Endothelial cell (in vitro differentiated cells): ENCODE measurements around the gene VAC14. TPM values are rescaled to one million over a fixed set of nuclear protein-coding genes. Genes with fewer than 3 reads are reported as not detected.

ENCODE experiments used
- DNase-seq: peaks from one replicate; pipeline ENCODE4 v3.0.0; 2021; ENCODE audit warnings: low spot score
- H3K27ac Mint-ChIP-seq: one replicate; pipeline ENCODE4 v1.8.0; 2021; ENCODE audit warnings: mixed read lengths, inconsistent platforms; ENCODE audit not compliant: unreplicated experiment
- H3K27me3 Mint-ChIP-seq: one replicate; pipeline ENCODE4 v1.8.0; 2021; ENCODE audit warnings: mild to moderate bottlenecking, moderate library complexity, mixed read lengths, inconsistent platforms; ENCODE audit not compliant: unreplicated experiment
- H3K36me3 Mint-ChIP-seq: one replicate; pipeline ENCODE4 v1.8.0; 2021; ENCODE audit warnings: mild to moderate bottlenecking, low read depth, mixed read lengths, inconsistent platforms; ENCODE audit not compliant: unreplicated experiment
- H3K4me1 Mint-ChIP-seq: one replicate; pipeline ENCODE4 v1.8.0; 2021; ENCODE audit warnings: mild to moderate bottlenecking, mixed read lengths, inconsistent platforms; ENCODE audit not compliant: unreplicated experiment
- H3K4me3 Mint-ChIP-seq: one replicate; pipeline ENCODE4 v1.8.0; 2021; ENCODE audit warnings: mild to moderate bottlenecking, mixed read lengths, inconsistent platforms; ENCODE audit not compliant: unreplicated experiment
- H3K9me3 Mint-ChIP-seq: one replicate; pipeline ENCODE4 v1.8.0; 2021; ENCODE audit warnings: mixed read lengths, inconsistent platforms; ENCODE audit not compliant: unreplicated experiment
- CTCF ChIP-seq: fragments of 200-600 bp; sonication (generic); IDR thresholded peaks from one replicate; pipeline ENCODE4 v1.5.0; 2021; ENCODE audit warnings: antibody characterized with exemption; ENCODE audit not compliant: unreplicated experiment
- total RNA-seq: library from RNA; stranded (reverse); fragmentation: NEBNext Ultra II Directional; extraction: Animal tissue kit (Norgen Biotek cat#: 25700); gene quantifications from one replicate; pipeline ENCODE4 v1.2.1, GENCODE V29; 2021; ENCODE audit not compliant: unreplicated experiment

VAC14 gene
- total RNA-seq, 1 donor from 2014 or later: 35.6 TPM

DNA sequence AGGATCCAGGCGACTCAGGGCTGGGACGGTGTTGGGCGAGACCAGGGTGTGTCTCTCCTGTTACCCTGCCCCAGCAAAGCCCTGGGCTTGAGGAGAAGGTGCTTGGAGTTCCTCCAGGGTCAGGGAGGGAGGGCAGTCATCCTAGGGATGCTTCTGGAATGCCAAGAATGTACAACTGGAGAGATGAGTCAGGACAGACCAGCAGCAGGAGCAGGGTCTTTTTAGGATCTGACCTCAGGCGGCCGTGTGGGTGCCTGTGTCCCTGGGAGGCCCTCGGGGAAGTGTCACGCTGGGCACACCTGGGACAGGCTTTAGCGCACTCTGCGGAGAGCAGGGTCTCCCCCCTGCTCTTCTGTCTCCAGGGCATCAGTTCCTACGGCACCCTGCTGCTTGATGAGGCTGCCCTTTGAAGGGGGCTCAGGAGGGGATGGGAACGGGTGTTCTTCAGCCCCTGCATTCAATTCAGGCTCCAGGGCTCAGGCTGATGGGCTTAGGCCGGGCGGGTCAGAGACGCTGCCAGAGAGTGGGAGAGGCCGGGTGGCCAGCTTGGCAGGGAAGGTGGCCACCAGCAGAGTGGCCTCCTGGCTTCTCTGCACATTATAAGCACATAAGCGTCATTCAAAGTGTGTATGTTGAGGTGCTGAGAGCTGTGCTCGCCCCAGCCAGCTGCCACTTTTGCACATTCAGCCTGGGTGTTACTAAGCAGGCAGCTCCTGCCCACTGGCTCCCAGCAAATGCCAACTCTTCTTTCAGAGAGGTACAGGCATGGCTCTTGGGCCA is 106.7 kb downstream of the VAC14 start:
- peaks cover 31% of the 10 kb centered on the region for H3K4me1 Mint-ChIP-seq

GRCh38 chr16:70692873-70693671 is 107.9 kb downstream of the VAC14 start:
- H3K4me1 Mint-ChIP-seq: peaks cover 35% of the 10 kb centered on the region
- peak overlapping the region; percentile 61 for H3K27ac Mint-ChIP-seq
- no peak for DNase-seq
- no peak for TF ChIP-seq CTCF
- peaks cover 17% of the 10 kb centered on the region for H3K27me3 Mint-ChIP-seq
- peaks cover 3% of the 10 kb centered on the region for H3K36me3 Mint-ChIP-seq
- no peaks in the 10 kb centered on the region for H3K9me3 Mint-ChIP-seq
- H3K4me3 Mint-ChIP-seq: no peak overlapping the region

More for the DNA sequence above, 106.7 kb downstream of the VAC14 start:
- Mint-ChIP-seq H3K36me3 (peaks cover 6% of the 10 kb centered on the region), H3K9me3 (no peaks in the 10 kb centered on the region), H3K4me3 (no peak overlapping the region), H3K27ac (no peak overlapping the region), H3K27me3 (peaks cover 18% of the 10 kb centered on the region)
- no peak for DNase-seq
- TF ChIP-seq CTCF: no peak

DNA sequence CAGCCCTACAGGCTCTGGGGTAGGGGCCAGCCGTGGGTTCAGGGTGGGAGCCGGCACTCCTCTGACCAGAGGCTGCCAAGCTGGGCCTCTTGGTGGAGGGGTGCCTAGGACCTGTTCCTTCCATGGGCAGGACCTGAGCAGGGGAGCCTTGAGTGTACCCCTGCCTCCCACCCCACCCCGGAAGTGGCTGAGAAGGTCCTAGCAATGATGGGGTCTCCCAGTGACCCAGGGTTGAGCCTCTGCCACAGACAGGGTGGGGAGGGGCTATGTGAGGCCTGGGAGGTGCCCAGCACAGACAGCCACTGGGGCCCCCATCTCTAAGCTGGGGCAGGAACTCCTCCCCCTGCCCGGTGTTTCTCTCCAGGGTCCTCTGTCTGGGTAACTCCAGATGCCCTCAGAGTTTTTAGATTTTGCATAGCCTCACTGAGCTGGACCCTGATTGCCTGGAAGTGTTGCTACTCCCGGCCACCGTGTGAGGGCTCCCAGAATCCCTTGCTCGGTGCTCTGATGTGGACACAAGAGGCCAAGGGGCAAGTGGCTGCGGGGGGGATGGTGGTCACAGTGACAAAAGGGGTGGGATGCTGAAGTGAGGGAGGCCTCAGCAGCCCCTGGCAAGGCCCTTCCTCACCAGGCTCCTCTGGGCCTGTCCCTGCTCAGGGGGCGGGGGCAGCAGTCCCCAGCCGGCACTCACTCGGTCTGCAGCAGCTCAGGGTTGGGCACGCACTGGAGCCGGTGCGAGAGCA is 108.7 kb downstream of the VAC14 start:
- H3K4me1 Mint-ChIP-seq: peaks cover 36% of the 10 kb centered on the region
- H3K4me3 Mint-ChIP-seq: no peak overlapping the region
- no peak for TF ChIP-seq CTCF
- H3K9me3 Mint-ChIP-seq: no peaks in the 10 kb centered on the region
- no peak overlapping the region for H3K27ac Mint-ChIP-seq
- H3K36me3 Mint-ChIP-seq: peaks cover 3% of the 10 kb centered on the region
- peaks cover 19% of the 10 kb centered on the region for H3K27me3 Mint-ChIP-seq
- DNase-seq: no peak

- DNase-seq: no peak
- peaks cover 41% of the 10 kb centered on the region for H3K4me1 Mint-ChIP-seq
- H3K4me3 Mint-ChIP-seq: no peak overlapping the region
- H3K36me3 Mint-ChIP-seq: peaks cover 3% of the 10 kb centered on the region
- no peaks in the 10 kb centered on the region for H3K9me3 Mint-ChIP-seq
- H3K27me3 Mint-ChIP-seq: peaks cover 26% of the 10 kb centered on the region
- no peak overlapping the region for H3K27ac Mint-ChIP-seq
- no peak for TF ChIP-seq CTCF
Measured at GRCh38 chr16:70691223-70692129, 109.5 kb downstream of the VAC14 start.
